Measurements from ENCODE around the gene KLHL29. TPM values are rescaled to one million over a fixed set of nuclear protein-coding genes. Genes with fewer than 3 reads are reported as not detected.

The KLHL29 gene
- total RNA-seq, 1 experiment from 2014 or later, result 43.1 TPM

GRCh38 chr2:23547725-23548124 is 162.7 kb downstream of the KLHL29 start:
- intact Hi-C loops (cut with micrococcal nuclease), result no loop called here
- no peak for DNase-seq (ENCODE audit: unreplicated experiment)
- Mint-ChIP-seq H3K27ac (ENCODE audit: low read depth, unreplicated experiment) (no peak overlapping the region), H3K4me1 (ENCODE audit: insufficient read depth, unreplicated experiment) (peaks cover 6% of the 10 kb centered on the region), H3K36me3 (ENCODE audit: insufficient read depth, unreplicated experiment) (no peaks in the 10 kb centered on the region), H3K9me3 (ENCODE audit: unreplicated experiment) (no peaks in the 10 kb centered on the region), H3K4me3 (ENCODE audit: unreplicated experiment) (no peak overlapping the region), H3K27me3 (ENCODE audit: insufficient read depth, unreplicated experiment) (no peaks in the 10 kb centered on the region)
- CTCF ChIA-PET, result no interaction called here
- no TSS peak for BruUV-seq (replicated peaks)
- POLR2A ChIA-PET, result no interaction called here
- TF ChIP-seq CTCF (IDR thresholded peaks at IDR 0.05; ENCODE audit: unreplicated experiment), result no peak

- H3K9me3 Mint-ChIP-seq (ENCODE audit: unreplicated experiment), result no peaks in the 10 kb centered on the region
- no peak for DNase-seq (ENCODE audit: unreplicated experiment)
- no peaks in the 10 kb centered on the region for H3K36me3 Mint-ChIP-seq (ENCODE audit: insufficient read depth, unreplicated experiment)
- H3K4me1 Mint-ChIP-seq (ENCODE audit: insufficient read depth, unreplicated experiment), result peaks cover 6% of the 10 kb centered on the region
- intact Hi-C loops (cut with micrococcal nuclease), result no loop called here
- H3K27me3 Mint-ChIP-seq (ENCODE audit: insufficient read depth, unreplicated experiment), result no peaks in the 10 kb centered on the region
- TF ChIP-seq CTCF (IDR thresholded peaks at IDR 0.05; ENCODE audit: unreplicated experiment), result no peak
- CTCF ChIA-PET, result no interaction called here
- POLR2A ChIA-PET, result no interaction called here
- no TSS peak for BruUV-seq (replicated peaks)
- H3K27ac Mint-ChIP-seq (ENCODE audit: low read depth, unreplicated experiment), result no peak overlapping the region
- H3K4me3 Mint-ChIP-seq (ENCODE audit: unreplicated experiment), result no peak overlapping the region
These were observed 163.3 kb downstream of the KLHL29 start for GRCh38 chr2:23548143-23548769.

- Mint-ChIP-seq H3K27me3 (ENCODE audit: insufficient read depth, unreplicated experiment) (no peaks in the 10 kb centered on the region), H3K27ac (ENCODE audit: low read depth, unreplicated experiment) (no peak overlapping the region), H3K9me3 (ENCODE audit: unreplicated experiment) (no peaks in the 10 kb centered on the region), H3K4me1 (ENCODE audit: insufficient read depth, unreplicated experiment) (peaks cover 6% of the 10 kb centered on the region), H3K36me3 (ENCODE audit: insufficient read depth, unreplicated experiment) (no peaks in the 10 kb centered on the region), H3K4me3 (ENCODE audit: unreplicated experiment) (no peak overlapping the region)
- POLR2A ChIA-PET, result no interaction called here
- DNase-seq (ENCODE audit: unreplicated experiment), result no peak
- intact Hi-C loops (cut with micrococcal nuclease), result no loop called here
- BruUV-seq (replicated peaks), result no TSS peak
- CTCF ChIA-PET, result interaction anchor here (0.6 to 0.8 kb wide), 2 partner anchors 8 to 233 kb away, joined by 3 to 4 read pairs; no protein-coding TSS in a partner anchor
- no peak for TF ChIP-seq CTCF (IDR thresholded peaks at IDR 0.05; ENCODE audit: unreplicated experiment)
These were observed 164.1 kb downstream of the KLHL29 start for GRCh38 chr2:23549051-23549450.

- no peaks in the 10 kb centered on the region for H3K27me3 Mint-ChIP-seq (ENCODE audit: insufficient read depth, unreplicated experiment)
- DNase-seq (ENCODE audit: unreplicated experiment), result no peak
- TF ChIP-seq CTCF (IDR thresholded peaks at IDR 0.05; ENCODE audit: unreplicated experiment), result no peak
- no peaks in the 10 kb centered on the region for H3K36me3 Mint-ChIP-seq (ENCODE audit: insufficient read depth, unreplicated experiment)
- no peaks in the 10 kb centered on the region for H3K9me3 Mint-ChIP-seq (ENCODE audit: unreplicated experiment)
- intact Hi-C loops (cut with micrococcal nuclease), result no loop called here
- ChIA-PET CTCF (interaction anchor here (0.8 kb wide), 1 partner anchor 9 kb away, joined by 4 read pairs; no protein-coding TSS in a partner anchor), POLR2A (no interaction called here)
- no peak overlapping the region for H3K27ac Mint-ChIP-seq (ENCODE audit: low read depth, unreplicated experiment)
- BruUV-seq (replicated peaks), result no TSS peak
- no peak overlapping the region for H3K4me3 Mint-ChIP-seq (ENCODE audit: unreplicated experiment)
- H3K4me1 Mint-ChIP-seq (ENCODE audit: insufficient read depth, unreplicated experiment), result peaks cover 2% of the 10 kb centered on the region
These were observed 165.0 kb downstream of the KLHL29 start for GRCh38 chr2:23549821-23550530.
